Spleen (tissue), 11 donors: ENCODE measurements around the gene SCN4B. TPM values are rescaled to one million over a fixed set of nuclear protein-coding genes. Genes with fewer than 3 reads are reported as not detected.

Experiments
- DNase-seq: peaks from one replicate; pipeline ENCODE4 v3.0.0-alpha.2; 2020
- H3K27ac ChIP-seq, 8 donors: fragments of 200-600 bp; sonication (generic) in 7 of 8; 1 replicate in 4 of 8; 2 replicates in 4 of 8; pipeline versions ENCODE4 v1.5.0 to v1.8.0; 2016 to 2021; ENCODE audit warnings: inconsistent platforms in 4 of 8, mild to moderate bottlenecking in 4 of 8, moderate library complexity in 1 of 8
- H3K27me3 ChIP-seq, 7 donors: fragments of 200-600 bp; sonication (generic) in 6 of 7; replicated peaks in 1 of 7; 1 replicate in 4 of 7; 2 replicates in 3 of 7; pipeline versions ENCODE4 v1.5.0 to v1.8.0; 2016 to 2021; ENCODE audit warnings: inconsistent platforms in 3 of 7, mild to moderate bottlenecking in 1 of 7
- H3K36me3 ChIP-seq, 6 donors: fragments of 200-600 bp; sonication (generic) in 5 of 6; 1 replicate in 4 of 6; 2 replicates in 2 of 6; pipeline versions ENCODE4 v1.5.0 to v1.8.0; 2016 to 2021; ENCODE audit warnings: inconsistent platforms in 2 of 6
- H3K4me1 ChIP-seq, 6 donors: fragments of 200-600 bp; sonication (generic) in 5 of 6; 1 replicate in 3 of 6; 2 replicates in 3 of 6; pipeline versions ENCODE4 v1.5.0 to v1.8.0; 2016 to 2021; ENCODE audit warnings: inconsistent platforms in 3 of 6
- H3K4me3 ChIP-seq, 8 donors: fragments of 200-600 bp; sonication (generic) in 7 of 8; 1 replicate in 4 of 8; 2 replicates in 4 of 8; pipeline versions ENCODE4 v1.5.0 to v1.8.0; 2016 to 2021; ENCODE audit warnings: inconsistent platforms in 4 of 8, mild to moderate bottlenecking in 4 of 8, moderate library complexity in 2 of 8
- H3K9me3 ChIP-seq, 8 donors: fragments of 200-600 bp; sonication (generic) in 7 of 8; 1 replicate in 4 of 8; 2 replicates in 4 of 8; pipeline versions ENCODE4 v1.5.0 to v1.8.0; 2016 to 2021; ENCODE audit warnings: inconsistent platforms in 4 of 8
- CTCF ChIP-seq, 11 experiments: fragments of 200-600 bp in 7 of 11; fragments of 450-650 bp in 4 of 11; sonication (generic) in 4 of 11; IDR thresholded peaks in 8 of 11; conservative IDR thresholded peaks in 3 of 11; 1 replicate in 7 of 11; 2 replicates in 4 of 11; pipeline versions ENCODE4 v1.4.0 to v1.8.0; 2016 to 2021; ENCODE audit warnings: antibody characterized with exemption in 11 of 11, inconsistent platforms in 4 of 11, mild to moderate bottlenecking in 1 of 11
- POLR2A ChIP-seq, 3 donors: fragments of 450-650 bp; IDR thresholded peaks; one replicate each; pipeline ENCODE4 v1.5.1; 2017; ENCODE audit warnings: antibody characterized with exemption in 3 of 3, mild to moderate bottlenecking in 1 of 3
- POLR2AphosphoS5 ChIP-seq, 3 donors: sonication (generic); formaldehyde crosslinking; IDR thresholded peaks; one replicate each; pipeline ENCODE4 v1.5.1; 2017; ENCODE audit warnings: antibody characterized with exemption in 3 of 3
- WGBS, 5 donors: extraction: QIAGEN DNeasy Blood & Tissue Kit in 3 of 5; methylation state at CpG; one replicate each; pipeline versions ENCODE4 v1.1.5 to v1.1.7; 2013 to 2018; 5-methylcytosine and 5-hydroxymethylcytosine counted together
- intact Hi-C: fragments of 100-400 bp; cut with DNase I; formaldehyde crosslinking; loops from one replicate; pipeline ENCODE4 v1.15.0; 2023; ENCODE audit warnings: low total_unique reads
- polyA plus RNA-seq, 3 donors: library from polyadenylated mRNA; stranded (reverse); fragments of 200-250 nt; gene quantifications; one replicate each; pipeline ENCODE4 v1.2.1, GENCODE V29; 2013
- total RNA-seq, 7 donors: library from RNA; depleted of rRNA in 3 of 7; stranded (reverse); fragments of >200 nt in 3 of 7; fragmentation: NEBNext Ultra II Directional in 4 of 7; extraction: Animal tissue kit (Norgen Biotek cat#: 25700) in 4 of 7; gene quantifications; one replicate each; pipeline versions ENCODE4 v1.1.0 to v1.2.1, GENCODE V29; 2016 to 2021
- donor health status: healthy with polysubstance abuse.
- donor health status: DM: no; HTN: no; CAD: no; lungs with moderate emphysema.
- donor health status: DM: no; HTN: no; CAD: no.
- donor health status: Bipolar disorder and iron deficiency.
- donor health status: healthy.
- donor health status: DM: no; HTN: no; CAD: no.
- donor health status: DM: yes; HTN: yes; CAD: no.

The SCN4B gene
- total and polyA plus RNA-seq, 10 donors = 0.06 to 1.9 (median 0.41) TPM; not detected in 2

GRCh38 chr11:118098996-118099837 lies 53.4 kb downstream of the SCN4B start:
- intact Hi-C loops = no loop called here

GRCh38 chr11:118095967-118096367 lies 56.7 kb downstream of the SCN4B start:
- H3K27me3 ChIP-seq = no peaks in the 10 kb centered on the region
- no peaks in the 10 kb centered on the region for H3K9me3 ChIP-seq
- intact Hi-C loops = no loop called here
- no peak for DNase-seq
- H3K4me3 ChIP-seq = no peak overlapping the region
- no peak overlapping the region for H3K27ac ChIP-seq
- no peaks in the 10 kb centered on the region for H3K36me3 ChIP-seq
- H3K4me1 ChIP-seq = no peaks in the 10 kb centered on the region
- 0 to 74% (median 39%) methylated on average over 1 of the region's 1 CpG for WGBS, 5 donors
- TF ChIP-seq POLR2A (IDR thresholded peaks at IDR 0.05) (no peak), CTCF (IDR thresholded peaks at IDR 0.05 in 8 of 11, conservative IDR thresholded peaks at IDR 0.05 in 3 of 11) (no peak), POLR2AphosphoS5 (IDR thresholded peaks at IDR 0.05) (no peak)

More at GRCh38 chr11:118098996-118099837, 53.4 kb downstream of the SCN4B start:
- Histone ChIP-seq H3K36me3 (no peaks in the 10 kb centered on the region), H3K4me1 (no peaks in the 10 kb centered on the region), H3K9me3 (no peaks in the 10 kb centered on the region), H3K4me3 (no peak overlapping the region), H3K27ac (no peak overlapping the region), H3K27me3 (no peaks in the 10 kb centered on the region)
- WGBS, 5 donors = 78 to 82% (median 78%) methylated on average over 11 of the region's 11 CpGs
- no peak for TF ChIP-seq CTCF (IDR thresholded peaks at IDR 0.05 in 8 of 11, conservative IDR thresholded peaks at IDR 0.05 in 3 of 11)
- no peak for TF ChIP-seq POLR2AphosphoS5 (IDR thresholded peaks at IDR 0.05)
- no peak for TF ChIP-seq POLR2A (IDR thresholded peaks at IDR 0.05)
- DNase-seq = no peak

GRCh38 chr11:118095493-118095892 lies 57.1 kb downstream of the SCN4B start:
- Histone ChIP-seq H3K4me1 (no peaks in the 10 kb centered on the region), H3K4me3 (no peak overlapping the region), H3K27ac (no peak overlapping the region), H3K27me3 (no peaks in the 10 kb centered on the region), H3K36me3 (no peaks in the 10 kb centered on the region), H3K9me3 (no peaks in the 10 kb centered on the region)
- TF ChIP-seq POLR2A (IDR thresholded peaks at IDR 0.05) = no peak
- no peak for TF ChIP-seq POLR2AphosphoS5 (IDR thresholded peaks at IDR 0.05)
- no peak for TF ChIP-seq CTCF (IDR thresholded peaks at IDR 0.05 in 8 of 11, conservative IDR thresholded peaks at IDR 0.05 in 3 of 11)
- 59 to 72% (median 67%) methylated on average over 4 of the region's 4 CpGs for WGBS, 5 donors
- peak; percentile 12 for DNase-seq
- intact Hi-C loops = no loop called here

GRCh38 chr11:118092907-118093571 lies 59.6 kb downstream of the SCN4B start:
- Histone ChIP-seq H3K36me3 (no peaks in the 10 kb centered on the region), H3K4me3 (no peak overlapping the region), H3K4me1 (peaks cover 0 to 7% (median 0%) of the 10 kb centered on the region in 6 donors), H3K27me3 (no peaks in the 10 kb centered on the region), H3K27ac (no peak overlapping the region), H3K9me3 (peaks cover 0 to 7% (median 2%) of the 10 kb centered on the region in 8 donors)
- DNase-seq = no peak
- WGBS, 5 donors = 72 to 84% (median 77%) methylated on average over 7 to 8 of the region's 8 CpGs
- TF ChIP-seq CTCF (IDR thresholded peaks at IDR 0.05 in 8 of 11, conservative IDR thresholded peaks at IDR 0.05 in 3 of 11) (no peak), POLR2AphosphoS5 (IDR thresholded peaks at IDR 0.05) (no peak), POLR2A (IDR thresholded peaks at IDR 0.05) (no peak)
- intact Hi-C loops = no loop called here
